ENCODE data around the gene C1orf146.
"Not testable (repeated sequence)": the region's sequence is repeated elsewhere in the genome, so short reads cannot be mapped to it uniquely, and the experiment has no call there.

C1orf146 gene

GRCh38 chr1:92217721-92218120 is at the start of gene C1orf146:
Gene C1orf146 (plus strand): TSS chr1:92217915. CDS start chr1:92231421, 13,506 bp downstream.
- DNase-seq: no peak

GRCh38 chr1:92168657-92169056 is 49.1 kb upstream of the C1orf146 start:
- no peak for DNase-seq

- DNase-seq: no peak
Observed at GRCh38 chr1:92169214-92170005, 48.3 kb upstream of the C1orf146 start.

GRCh38 chr1:92184632-92185031 is 33.1 kb upstream of the C1orf146 start:
- DNase-seq: no peak

- DNase-seq: no peak
Observed at GRCh38 chr1:92186081-92186480, 31.6 kb upstream of the C1orf146 start.

- no peak for DNase-seq
Observed at GRCh38 chr1:92188436-92189255, 29.1 kb upstream of the C1orf146 start.

- no peak for DNase-seq
Observed at GRCh38 chr1:92191726-92192125, 26.0 kb upstream of the C1orf146 start.

GRCh38 chr1:92192246-92192645 is 25.5 kb upstream of the C1orf146 start:
- no peak for DNase-seq

- peak; percentile 77 to 87 for DNase-seq
Observed at GRCh38 chr1:92194511-92194910, 23.2 kb upstream of the C1orf146 start.

GRCh38 chr1:92201973-92202372 is 15.7 kb upstream of the C1orf146 start:
- DNase-seq: peak; percentile 77 to 81

GRCh38 chr1:92203105-92203504 is 14.6 kb upstream of the C1orf146 start:
- DNase-seq: no peak

- DNase-seq: peak; percentile 92 to 94
Observed at GRCh38 chr1:92210701-92211100, 7.0 kb upstream of the C1orf146 start.

GRCh38 chr1:92211166-92211565 is 6.5 kb upstream of the C1orf146 start:
- peak; percentile 27 to 30 for DNase-seq

GRCh38 chr1:92218559-92218958 is 844 bp downstream of the C1orf146 start:
- DNase-seq: no peak

- DNase-seq: no peak
Observed at GRCh38 chr1:92219028-92219427, 1.3 kb downstream of the C1orf146 start.

GRCh38 chr1:92228401-92228800 is 10.7 kb downstream of the C1orf146 start:
- DNase-seq: no peak

- DNase-seq: no peak
Observed at GRCh38 chr1:92230736-92231135, 13.0 kb downstream of the C1orf146 start.

GRCh38 chr1:92240034-92240433 is 22.3 kb downstream of the C1orf146 start:
- no peak for DNase-seq

GRCh38 chr1:92244376-92244775 is 26.7 kb downstream of the C1orf146 start:
- no peak for DNase-seq

- DNase-seq: not testable (repeated sequence)
Observed at GRCh38 chr1:92254714-92255113, 37.0 kb downstream of the C1orf146 start.

- DNase-seq: no peak
Observed at GRCh38 chr1:92259350-92259749, 41.6 kb downstream of the C1orf146 start.

GRCh38 chr1:92262516-92262915 is 44.8 kb downstream of the C1orf146 start:
- no peak for DNase-seq

- DNase-seq: no peak
Observed at GRCh38 chr1:92273039-92273438, 55.3 kb downstream of the C1orf146 start.

- peak in 1 of 2 experiments; percentile 9 for DNase-seq
Observed at GRCh38 chr1:92274939-92275338, 57.2 kb downstream of the C1orf146 start.
